ENCODE results near the gene PLCXD3.
A peak's percentile ranks its signal among the peaks of the same experiment; 100 is the strongest.

PLCXD3 gene

DNA sequence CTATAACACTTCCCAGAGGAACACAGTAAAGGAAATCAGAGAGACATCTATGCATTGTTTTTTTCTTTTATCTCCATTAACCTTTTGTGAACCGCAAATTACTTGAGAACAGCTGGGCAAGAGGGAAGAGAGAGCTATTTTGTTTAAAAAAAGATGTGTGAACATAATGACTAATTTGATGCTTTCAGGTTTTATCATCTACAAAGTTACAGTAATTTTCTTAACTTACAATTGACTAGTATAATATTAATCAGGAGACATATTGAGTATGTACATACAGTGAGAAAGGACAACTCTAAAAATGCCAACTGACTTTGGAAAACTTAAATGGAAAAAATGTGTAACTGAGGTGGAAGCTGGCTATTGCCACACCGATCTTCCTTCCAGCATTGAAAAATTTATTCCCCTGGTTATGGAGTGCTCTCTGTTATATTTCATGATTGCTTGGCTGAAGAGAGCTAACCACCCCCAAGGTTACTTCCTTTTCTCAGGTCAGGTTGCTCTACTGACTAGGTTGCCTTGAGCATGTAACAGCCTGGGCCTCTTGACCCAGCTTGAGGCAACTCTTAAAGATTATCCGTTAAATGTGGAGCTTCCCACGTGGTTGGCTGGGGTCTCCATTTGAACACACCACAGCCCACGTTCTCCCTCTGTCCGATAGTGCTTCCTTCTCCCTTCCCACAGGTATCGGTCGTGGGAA, 234.4 kb downstream of the PLCXD3 start:
- DNase-seq = no peak

DNA sequence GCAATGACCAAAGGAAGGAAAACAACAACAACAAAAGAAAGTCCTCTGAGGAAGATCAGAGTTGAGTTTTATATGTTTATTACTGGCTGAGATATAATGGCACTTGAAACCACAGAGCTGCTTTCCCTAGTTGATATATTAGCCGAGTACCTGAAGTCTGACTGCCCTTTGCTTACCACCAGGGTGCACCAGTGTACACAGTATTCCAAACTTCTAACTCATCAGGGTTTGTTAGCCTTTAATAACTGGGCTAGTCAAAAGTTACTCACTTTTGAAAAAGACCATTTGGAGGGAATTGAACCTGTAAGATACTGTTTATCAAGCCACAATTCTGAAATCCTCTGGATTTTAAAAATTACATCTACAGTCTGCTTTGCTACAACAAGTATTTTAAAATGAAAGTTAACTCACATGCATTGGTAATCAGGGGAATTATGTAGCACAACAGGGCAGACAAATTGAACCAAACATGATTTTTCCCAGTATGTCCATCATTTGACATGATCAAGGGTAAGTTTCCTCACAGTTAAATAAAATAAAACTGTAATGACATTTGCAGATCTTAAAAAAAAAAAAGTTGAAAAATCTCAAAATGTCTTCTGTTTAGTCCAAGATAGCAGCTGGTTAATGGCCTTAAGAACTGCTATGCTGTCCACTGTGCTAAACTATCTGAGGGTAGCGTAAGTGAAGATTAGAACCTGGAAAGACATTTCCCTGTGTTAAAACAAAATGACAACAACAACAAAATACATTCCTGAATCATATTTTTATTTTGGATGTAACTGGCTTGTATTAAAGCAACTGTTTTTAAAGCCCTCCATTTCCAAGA, 239.8 kb downstream of the PLCXD3 start:
- peak; percentile 36 for DNase-seq

DNA sequence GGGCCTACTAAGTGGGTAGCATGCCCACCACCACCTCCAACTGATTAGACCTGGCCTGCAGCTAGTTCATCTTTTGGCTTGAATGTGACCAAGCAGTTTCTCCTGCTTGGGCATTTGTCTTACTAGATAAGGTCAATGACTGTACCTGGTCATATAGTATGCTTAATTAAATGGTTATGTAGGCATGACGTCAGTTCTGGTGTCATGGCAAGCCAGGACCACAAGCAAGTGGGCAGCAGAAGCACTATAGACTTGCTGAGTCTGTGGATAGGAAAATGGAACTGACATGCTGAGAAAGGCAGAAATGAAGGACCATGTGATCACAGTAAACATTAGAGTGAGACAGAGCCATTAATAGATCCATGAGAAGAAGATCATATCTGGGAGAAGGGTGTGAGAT, 241.5 kb downstream of the PLCXD3 start:
- no peak for DNase-seq

DNA sequence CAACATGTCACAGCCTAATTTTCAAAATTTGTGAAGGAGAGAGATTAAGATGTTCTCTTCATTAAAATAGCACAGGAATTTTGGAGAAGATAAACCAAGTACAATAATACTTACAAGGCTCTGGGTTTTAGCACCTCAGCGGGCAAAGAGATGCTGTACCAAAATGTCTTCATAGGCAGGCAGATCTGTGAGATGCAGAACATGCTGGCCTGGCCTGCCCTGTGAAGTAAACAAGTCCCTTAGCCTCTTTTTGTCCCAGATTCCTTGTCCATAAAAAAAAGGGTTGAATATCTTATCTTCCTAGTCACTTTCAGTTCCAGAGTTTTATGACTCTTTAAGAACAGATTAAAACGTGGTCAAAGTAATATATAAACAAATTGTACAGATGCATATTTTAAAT, 244.0 kb downstream of the PLCXD3 start:
- DNase-seq = no peak

DNA sequence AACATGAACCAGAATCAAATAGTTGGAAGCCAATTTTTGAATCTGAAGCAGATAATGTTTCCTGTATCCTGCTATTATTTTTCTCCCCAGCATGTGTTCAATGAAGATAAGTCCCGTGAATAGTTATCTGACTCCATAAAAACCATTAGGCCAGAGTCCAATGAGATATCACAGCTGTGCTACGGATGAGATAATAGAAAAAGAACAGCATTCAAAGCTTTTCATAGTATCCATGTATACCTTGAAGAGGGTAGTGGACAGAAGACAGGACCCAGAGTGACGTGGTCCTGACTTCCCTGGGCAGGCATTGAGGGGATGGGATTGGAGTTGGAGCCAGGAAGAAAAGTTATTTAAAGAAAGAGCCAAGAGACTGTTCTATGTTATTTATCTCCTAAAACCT, 246.4 kb downstream of the PLCXD3 start:
- no peak for DNase-seq

DNA sequence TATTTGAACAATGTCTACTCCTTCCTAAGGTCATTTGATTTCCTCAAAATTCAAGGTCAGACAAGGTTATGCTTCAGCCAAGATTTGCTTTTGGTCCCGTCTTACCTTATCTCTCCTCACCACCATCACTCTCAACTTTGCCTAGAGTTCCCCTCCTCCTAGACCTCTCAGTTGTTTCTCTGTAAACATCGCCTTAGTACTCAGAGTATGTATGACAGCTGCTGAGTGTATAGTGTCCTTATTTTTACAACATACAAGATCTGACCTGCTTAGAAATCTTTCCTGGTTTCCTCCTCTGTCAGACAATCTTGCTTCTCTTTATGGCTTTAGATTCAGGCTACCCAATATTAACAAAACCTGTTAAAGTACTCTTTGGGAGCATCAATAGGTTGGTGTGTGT, 247.1 kb downstream of the PLCXD3 start:
- DNase-seq = no peak
